ENCODE data around the gene ARHGAP15. TPM values are rescaled to one million over a fixed set of nuclear protein-coding genes. Genes with fewer than 3 reads are reported as not detected.

Gene ARHGAP15
- total RNA-seq: not detected in 2 replicates

DNA sequence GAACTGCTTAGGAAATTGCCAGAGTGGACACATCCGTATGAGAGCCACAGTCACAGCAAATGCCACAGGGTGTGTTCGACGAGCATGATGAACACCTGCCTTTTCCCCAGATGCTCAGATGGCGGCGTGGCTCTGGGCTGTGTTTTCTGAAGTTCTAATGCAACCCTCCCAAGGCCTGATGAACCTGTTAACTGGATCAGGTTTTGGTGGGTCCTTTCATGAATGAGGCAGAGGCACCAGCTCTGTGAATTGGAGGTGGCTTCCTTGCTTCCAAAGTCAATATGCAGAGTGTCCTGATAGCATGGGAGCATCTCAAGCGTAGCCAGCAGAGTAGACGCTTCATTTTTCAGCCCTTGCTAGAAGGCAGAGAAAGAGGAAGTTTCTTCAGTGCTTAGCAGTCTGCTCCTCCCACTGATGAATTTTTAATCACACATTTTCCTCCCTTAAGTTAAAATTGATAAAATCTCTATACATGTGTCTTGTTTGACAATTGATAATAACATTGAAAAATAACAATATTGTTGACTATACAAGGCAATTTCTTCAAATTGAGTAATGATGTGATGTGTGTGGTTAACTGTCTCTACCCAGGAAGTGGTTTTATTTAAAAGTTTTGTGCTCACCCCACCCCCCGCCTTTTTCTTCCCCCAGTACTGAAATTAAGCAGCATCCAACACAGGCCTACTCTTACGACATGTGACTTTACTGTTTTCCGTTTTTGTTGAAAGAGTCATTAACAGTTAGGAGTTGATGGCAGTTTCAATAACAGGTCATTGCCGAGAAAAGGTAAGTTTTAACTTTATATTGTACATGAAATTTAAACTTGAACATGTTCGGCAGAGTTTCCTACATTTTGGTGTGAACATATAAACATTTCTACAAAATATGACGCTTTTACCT, at the start of gene ARHGAP15:
TSS of gene ARHGAP15 (plus strand) at position 739 of the 900 bp plus-strand sequence.

